COLO668 (cell line): ENCODE data around the gene CLBA1.
"Not testable (repeated sequence)": the region's sequence is repeated elsewhere in the genome, so short reads cannot be mapped to it uniquely, and the experiment has no call there.

ENCODE experiments used
- DNase-seq: peaks from one replicate; lab custom pipeline; 2025; ENCODE audit not compliant: unreplicated experiment; lab: John Stamatoyannopoulos, UW

The CLBA1 gene

DNA sequence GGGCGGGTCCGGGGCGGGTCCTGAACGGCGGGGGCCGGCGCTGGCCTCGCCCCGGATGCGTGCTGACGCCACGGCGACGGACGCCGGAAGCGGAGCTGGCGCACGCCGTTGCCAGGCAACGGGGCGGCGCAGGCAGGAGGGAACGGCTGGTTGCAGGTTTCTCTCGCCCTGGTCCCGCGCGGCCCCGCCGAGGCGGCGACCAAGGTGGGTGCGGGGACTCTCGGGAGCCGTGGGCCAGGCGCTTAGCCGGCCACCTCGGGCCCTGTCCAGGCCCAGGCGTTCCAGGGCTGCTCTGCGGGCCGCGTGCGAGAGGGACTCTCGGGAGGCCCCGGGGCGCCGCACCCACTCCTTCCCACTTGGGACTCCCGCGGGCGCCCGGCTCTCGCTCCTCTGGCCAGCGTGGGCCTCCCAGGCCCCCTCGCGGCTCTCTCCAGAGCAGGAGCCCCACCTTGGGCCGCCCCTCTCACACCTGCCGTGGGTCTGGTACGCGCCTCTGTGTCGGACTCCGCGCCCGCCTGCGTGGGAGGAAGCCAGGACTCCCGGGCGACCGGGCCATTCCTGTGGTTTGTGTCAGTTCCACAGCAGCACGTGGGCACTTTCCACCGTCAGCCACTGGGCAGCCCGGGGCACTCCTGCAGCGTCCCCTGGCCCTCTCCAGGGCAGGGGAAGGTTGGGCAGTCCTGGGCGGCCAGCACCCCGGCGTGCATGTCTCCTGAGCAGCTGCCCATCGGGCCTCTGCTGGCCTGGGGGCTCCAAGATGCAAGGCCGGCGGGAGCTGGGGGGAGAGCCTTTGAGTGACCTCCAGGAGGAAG, at the start of gene CLBA1:
TSS of gene CLBA1 (plus strand) at position 114 of the 812 bp plus-strand sequence. CDS start at position 758, 644 bp downstream.
- DNase-seq: peak; percentile 98

DNA sequence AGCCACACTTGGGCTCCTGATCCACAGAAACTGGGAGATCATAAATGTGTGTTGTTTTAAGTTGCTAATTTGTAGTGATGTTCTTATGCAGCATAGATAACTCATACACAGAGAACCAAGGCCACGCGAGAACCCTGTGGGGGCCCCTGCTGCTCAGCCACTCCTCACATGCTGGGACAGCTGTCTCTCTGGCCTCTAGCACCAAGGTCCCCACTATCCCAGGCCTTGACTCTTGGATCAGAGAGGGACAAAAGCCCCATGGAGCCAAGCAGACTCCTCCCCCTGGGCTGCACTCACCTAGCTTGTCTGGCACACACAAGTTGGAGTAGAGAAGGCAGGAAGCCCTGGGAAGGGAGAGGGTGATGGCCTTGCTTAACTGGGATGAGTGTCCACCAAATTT, 49.6 kb upstream of the CLBA1 start:
- no peak for DNase-seq

DNA sequence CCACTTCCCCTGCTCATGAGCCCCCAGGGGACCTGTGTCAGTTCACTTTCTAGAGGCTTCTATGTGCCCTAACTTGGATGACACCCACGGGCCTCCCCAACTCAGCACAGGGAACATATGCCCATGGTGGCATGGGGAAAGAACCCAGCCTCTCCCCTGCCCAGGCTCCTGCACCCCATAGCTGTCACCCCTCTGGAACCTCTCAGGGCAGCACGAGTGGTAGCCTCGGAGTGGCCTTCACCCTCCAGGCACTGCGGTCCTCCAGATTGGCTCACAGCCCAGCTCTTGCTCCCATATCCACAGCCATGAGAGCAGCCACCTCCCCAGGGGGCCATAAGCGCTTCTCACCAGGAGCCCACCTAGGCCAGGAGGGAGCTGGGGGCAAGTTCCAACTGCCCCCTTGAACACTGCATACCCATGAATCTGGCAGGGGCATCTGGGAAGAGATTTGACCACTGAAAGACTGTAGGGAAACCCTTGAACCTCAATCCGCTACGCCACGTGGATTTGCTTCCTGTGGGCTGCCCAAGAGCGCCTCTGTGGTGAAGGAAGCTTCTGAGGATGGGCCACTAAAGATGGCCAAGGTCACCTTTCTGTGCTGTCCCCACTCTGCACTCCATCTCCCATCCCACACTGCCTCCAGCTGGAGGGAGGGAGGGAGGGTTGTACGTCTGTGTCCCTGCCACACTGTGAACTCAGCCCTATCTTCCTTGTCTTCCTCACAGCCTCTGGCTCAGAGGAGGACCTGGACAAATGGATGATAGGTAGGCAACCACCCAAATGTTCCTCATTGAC, 49.0 kb upstream of the CLBA1 start:
- no peak for DNase-seq

DNA sequence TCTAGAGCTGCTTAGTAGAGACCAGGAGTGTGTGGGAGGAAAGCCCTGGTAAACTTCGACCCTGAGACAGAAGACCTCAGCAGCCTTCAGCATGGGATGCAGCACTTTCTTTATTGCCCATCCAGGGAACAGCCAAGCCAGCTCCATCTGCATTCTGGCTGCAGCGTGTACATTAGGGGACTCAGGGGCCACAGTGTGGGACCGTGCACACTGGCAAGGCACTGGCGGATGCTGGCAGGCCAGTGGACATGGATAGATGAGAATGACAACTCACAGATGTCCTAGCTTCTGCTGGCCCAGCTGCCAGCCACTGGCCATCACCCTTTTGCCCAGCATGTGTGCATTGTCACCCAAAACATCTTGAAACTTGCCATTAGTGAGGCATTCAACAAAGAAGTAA, 48.4 kb upstream of the CLBA1 start:
- DNase-seq: no peak

DNA sequence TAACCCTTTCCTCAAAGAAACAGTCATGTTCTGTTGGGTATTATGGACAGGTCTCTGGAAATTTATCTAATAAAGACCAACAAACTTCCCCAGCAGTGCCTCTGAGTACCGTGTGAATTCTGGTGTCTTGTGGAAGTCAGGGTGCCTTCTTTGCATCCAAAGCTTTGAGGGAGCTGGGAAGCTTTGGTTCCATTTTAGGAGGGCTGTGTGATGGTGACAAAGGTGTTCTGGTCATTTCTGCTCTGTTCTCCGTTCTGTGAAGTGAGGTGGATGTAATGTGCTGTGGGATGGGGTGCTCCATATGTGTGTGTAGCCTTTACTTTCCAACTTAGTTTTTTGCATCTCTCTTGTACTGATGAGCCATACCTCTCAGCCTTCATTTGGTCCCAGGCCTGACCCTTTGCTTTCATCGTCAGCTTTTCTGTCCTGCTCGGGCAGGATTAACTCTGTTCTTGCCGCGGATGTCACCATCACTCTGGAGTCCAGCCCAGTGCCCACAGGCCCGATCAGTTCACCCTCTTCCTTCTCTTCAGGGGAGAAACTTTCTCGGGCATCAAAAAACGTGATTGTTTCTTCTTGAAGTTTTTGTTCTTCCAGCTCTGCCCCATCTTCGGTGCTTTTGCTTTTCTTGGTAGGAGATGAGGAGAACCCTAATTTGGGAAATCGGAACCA, 47.8 kb upstream of the CLBA1 start:
- DNase-seq: no peak

DNA sequence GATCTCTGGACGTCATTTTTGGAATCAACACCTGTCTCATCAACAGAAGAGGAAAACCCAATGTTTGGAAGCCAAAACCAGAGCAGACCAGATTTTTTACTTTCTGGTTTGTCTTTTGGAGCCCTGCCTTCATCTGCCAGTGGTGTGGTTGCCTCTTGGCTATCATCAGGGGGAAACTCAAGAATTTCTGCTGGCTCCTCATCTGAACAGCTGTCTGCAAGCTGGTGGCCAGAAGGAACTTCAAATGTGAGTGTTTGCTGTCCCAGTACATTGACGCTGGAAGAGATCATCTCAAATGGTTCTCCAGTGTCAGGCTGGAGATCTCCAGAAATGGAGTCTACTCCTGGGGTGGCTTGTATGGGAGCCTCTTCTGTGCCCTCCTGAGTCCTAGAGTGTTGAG, 47.2 kb upstream of the CLBA1 start:
- DNase-seq: no peak

DNA sequence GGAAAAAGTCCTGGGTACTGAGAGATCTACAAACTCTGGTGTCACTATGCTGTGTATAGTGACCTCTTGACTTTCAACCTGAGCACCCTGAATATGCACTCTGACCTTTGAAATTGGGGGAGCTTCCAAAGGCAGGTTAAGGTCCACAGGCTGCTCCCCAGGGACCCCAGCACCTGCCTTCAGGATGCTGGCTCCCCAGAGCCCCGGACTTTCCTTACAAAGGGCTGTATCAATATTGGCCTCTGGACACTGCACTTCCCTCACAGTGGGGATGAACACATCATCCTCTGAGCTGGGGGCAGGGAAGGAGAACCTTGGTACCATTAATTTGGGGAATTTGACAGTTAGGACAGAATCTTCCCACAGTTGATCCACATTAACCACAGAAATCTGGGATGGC, 46.6 kb upstream of the CLBA1 start:
- DNase-seq: no peak

DNA sequence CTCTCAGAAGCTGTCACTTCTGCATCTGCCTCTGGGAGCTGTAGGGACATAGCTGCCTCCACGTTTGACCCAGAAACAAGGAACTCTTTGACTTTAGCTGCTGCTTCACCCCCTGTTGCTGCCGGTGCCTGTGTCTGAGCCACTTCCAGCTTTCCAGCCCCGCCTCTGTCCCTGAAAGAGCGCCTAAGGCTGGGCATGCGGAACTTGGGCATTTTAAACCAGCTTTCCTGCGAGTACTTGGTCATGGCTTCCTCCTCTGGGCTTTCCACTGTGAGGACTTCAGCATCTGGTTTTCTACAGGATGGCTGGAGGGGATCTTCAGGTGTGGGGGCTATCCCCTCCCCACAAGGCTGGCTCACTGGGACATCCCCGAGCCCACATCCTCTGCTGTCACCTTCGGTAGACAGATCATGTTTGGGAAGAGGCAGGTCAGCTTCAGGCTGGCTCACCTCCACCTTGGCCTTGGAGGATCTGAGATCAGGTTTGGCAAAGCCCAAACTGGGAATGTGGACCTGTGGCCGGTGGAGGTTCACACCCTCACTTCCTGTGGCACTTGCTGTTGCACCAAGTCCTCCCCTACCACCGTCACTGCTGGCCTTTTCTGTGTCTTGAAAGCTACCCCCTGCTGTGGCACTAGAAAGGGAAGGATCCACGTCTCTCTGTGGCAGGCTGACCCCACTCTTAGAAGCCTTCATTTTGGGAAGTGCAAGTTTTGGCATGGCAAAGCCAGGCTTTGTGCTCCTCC, 45.8 kb upstream of the CLBA1 start:
- no peak for DNase-seq

DNA sequence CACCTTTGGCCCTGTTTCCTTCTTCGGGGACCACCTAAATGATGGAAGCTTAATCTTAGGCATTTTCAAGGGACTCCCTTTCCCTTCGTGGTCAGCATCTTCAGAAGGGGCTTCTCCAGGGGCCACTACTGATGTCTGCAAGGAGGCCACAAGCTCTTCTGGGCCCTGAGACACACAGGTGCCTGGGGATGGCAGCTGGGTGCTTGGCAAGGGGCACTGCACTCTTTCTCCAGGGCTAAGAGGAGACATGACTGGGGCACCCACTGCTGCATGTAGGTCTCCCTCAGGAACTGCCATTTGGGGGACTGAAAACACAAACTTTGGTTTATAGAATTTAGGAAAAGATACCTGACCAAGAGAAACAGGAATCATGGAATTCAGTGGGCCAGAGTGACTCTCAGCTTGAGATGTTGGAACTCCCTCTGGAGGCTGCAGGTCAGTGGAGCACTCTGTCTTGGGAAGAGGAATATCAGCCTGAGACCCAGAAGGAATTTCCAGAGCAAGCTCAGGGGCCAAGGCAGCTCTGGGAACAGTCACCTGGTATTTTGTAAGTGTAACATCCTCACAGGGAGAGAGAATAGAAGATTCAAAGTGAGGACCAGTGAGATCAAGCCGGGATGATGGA, 45.0 kb upstream of the CLBA1 start:
- DNase-seq: no peak

DNA sequence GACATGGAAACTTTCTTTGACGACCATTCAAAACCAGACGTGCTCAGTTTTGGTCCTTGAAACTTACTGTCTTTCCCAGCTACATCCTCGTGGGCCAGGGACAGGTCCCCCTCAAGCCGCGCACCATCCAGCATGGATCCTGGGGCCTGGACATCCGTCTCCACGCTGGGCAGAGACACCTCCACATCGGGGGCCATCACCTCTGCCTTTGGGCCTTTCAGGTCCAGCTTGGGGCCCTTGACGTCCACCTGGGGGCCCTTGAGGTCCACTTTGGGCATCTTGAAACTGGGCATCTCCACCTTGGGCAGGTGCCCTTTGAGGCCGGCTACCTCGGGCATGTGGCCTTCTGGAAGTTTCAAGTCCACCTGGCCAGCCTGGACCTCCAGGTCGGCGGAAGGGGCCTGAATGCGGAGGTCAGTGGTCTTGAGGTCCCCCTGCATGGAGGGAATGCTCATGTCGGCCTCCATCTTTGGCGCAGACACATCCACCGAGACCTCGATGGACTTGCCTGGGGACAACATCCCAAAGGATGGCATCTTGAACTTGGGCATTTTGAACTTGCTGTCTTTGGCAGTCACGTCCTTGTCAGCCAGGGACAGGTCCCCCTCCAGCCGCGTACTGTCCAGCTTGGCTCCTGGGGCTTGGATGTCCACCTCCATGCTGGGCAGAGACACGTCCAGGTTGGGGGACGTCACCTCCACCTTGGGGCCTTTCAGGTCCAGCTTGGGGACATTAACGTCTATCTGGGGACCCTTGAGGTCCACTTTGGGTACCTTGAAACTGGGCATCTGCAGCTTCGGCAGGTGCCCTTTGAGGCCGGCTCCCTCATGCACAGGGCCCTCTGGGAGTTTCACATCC, 43.9 kb upstream of the CLBA1 start:
- no peak for DNase-seq

DNA sequence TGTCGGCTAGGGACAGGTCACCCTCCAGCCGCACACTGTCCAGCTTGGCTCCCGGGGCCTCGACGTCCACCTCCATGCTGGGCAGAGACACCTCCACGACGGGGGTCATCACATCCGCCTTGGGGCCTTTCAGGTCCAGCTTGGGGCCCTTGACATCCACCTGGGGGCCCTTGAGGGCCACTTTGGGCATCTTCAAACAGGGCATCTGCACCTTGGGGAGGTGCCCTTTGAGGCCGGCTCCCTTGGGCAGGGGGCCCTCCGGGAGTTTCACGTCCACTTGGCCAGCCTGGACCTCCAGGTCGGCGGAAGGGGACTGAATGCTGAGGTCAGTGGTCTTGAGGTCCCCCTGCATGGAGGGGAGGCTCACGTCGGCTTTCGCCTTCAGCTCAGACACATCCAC, 43.0 kb upstream of the CLBA1 start:
- DNase-seq: no peak

DNA sequence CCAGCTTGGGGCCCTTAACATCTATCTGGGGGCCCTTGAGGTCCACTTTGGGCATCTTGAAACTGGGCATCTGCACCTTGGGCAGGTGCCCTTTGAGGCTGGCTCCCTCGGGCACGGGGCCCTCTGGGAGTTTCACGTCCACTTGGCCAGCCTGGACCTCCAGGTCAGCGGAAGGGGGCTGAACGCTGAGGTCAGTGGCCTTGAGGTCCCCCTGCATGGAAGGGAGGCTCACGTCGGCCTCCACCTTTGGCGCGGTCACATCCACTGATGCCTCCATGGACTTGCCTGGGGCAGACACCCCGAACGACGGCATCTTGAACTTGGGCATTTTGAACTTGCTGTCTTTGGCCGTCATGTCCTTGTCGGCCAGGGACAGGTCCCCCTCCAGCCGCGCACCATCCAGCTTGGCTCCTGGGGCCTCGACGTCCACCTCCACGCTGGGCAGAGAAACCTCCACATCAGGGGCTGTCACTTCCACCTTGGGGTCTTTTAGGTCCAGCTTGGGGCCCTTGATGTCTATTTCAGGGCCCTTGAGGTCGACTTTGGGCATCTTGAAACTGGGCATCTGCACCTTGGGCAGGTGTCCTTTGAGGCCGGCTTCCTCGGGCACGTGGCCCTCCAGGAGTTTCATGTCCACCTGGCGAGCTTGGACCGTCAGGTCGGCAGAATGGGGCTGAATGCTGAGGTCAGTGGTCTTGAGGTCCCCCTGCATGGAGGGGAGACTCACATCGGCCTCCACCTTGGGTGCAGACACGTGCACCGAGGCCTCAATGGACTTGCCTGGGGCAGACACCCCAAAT, 42.2 kb upstream of the CLBA1 start:
- not testable (repeated sequence) for DNase-seq

DNA sequence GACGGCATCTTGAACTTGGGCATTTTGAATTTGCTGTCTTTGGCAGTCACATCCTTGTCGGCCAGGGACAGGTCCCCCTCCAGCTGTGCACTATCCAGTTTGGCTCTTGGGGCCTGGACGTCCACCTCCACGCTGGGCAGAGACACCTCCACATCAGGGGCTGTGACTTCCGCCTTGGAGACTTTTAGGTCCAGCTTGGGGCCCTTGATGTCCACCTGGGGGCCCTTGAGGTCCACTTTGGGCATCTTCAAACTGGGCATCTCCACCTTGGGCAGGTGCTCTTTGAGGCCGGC, 41.6 kb upstream of the CLBA1 start:
- DNase-seq: not testable (repeated sequence)

DNA sequence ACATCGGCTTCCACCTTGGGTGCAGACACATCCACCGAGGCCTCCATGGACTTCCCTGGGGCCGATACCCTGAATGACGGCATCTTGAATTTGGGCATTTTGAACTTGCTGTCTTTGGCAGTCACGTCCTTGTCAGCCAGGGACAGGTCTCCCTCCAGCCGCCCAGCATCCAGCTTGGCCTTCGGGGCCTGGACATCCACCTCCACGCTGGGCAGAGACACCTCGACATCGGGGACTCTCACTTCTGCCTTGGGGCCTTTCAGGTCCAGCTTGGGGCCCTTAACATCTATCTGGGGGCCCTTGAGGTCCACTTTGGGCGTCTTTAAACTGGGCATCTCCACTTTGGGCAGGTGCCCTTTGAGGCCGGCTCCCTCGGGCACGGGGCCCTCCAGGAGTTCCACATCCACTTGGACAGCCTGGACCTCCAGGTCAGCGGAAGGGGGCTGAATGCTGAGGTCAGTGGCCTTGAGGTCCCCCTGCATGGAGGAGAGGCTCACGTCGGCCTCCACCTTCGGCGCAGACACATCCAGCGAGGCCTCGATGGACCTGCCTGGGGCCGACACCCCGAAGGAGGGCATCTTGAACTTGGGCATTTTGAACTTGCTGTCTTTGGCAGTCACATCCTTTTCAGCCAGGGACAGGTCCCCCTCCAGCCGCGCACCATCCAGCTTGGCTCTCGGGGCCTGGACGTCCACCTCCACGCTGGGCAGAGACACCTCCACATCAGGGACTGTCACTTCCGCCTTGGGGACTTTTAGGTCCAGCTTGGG, 41.0 kb upstream of the CLBA1 start:
- not testable (repeated sequence) for DNase-seq

DNA sequence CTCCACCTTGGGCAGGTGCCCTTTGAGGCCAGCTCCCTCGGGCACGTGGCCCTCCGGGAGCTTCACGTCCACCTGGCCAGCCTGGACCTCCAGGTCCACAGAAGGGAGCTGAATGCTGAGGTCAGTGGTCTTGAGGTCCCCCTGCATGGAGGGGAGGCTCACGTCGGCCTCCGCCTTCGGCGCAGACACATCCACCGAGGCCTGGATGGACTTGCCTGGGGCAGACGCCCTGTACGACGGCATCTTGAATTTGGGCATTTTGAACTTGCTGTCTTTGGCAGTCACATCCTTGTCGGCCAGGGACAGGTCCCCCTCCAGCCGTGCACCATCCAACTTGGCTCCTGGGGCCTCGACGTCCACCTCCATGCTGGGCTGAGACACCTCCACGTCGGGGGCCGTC, 40.3 kb upstream of the CLBA1 start:
- not testable (repeated sequence) for DNase-seq

DNA sequence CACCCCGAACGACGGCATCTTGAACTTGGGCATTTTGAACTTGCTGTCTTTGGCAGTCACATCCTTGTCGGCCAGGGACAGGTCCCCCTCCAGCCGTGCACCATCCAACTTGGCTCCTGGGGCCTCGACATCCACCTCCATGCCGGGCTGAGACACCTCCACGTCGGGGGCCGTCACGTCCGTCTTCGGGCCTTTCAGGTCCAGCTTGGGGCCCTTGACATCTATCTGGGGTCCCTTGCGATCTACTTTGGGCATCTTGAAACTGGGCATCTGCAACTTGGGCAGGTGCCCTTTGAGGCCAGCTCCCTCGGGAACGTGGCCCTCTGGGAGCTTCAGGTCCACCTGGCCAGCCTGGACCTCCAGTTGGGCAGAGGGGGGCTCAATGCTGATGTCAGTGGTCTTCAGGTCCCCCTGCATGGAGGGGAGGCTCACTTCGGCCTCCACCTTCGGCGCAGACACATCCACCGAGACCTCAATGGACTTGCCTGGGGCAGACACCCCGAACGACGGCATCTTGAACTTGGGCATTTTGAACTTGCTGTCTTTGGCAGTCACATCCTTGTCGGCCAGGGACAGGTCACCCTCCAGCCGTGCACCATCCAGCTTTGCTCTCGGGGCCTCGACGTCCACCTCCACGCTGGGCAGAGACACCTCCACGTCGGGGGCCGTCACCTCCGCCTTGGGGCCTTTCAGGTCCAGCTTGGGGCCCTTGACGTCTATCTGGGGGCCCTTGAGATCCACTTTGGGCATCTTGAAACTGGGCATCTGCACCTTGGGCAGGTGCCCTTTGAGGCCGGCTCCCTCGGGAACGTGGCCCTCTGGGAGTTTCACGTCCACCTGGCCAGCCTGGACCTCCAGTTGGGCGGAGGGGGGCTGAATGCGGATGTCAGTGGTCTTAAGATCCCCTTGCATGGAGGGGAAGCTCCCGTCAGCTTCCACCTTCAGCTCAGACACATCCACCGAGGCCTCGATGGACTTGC, 39.3 kb upstream of the CLBA1 start:
- not testable (repeated sequence) for DNase-seq

DNA sequence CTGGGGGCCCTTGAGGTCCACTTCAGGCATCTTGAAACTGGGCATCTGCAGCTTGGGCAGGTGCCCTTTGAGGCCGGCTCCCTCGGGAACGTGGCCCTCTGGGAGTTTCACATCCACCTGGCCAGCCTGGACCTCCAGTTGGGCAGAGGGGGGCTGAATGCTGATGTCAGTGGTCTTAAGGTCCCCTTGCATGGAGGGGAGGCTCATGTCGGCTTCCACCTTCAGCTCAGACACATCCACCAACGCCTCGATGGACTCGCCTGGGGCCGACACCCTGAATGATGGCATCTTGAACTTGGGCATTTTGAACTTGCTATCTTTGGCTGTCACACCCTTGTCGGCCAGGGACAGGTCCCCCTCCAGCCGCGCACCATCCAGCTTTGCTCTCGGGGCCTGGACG, 38.4 kb upstream of the CLBA1 start:
- not testable (repeated sequence) for DNase-seq
